MM.1S (cell line): Measurements from ENCODE around the gene SLC4A3.

Experiments
- DNase-seq: peaks from one replicate; pipeline ENCODE4 v3.0.0-alpha.2; 2015
- H2AFZ ChIP-seq: fragments of 300-600 bp; sonication (generic); 2 replicates; pipeline ENCODE4 v1.6.0; 2016; ENCODE audit warnings: antibody characterized with exemption, low read length
- H3F3A ChIP-seq: fragments of 300-600 bp; sonication (generic); 2 replicates; pipeline ENCODE4 v1.6.1; 2016; ENCODE audit warnings: mild to moderate bottlenecking, antibody characterized with exemption, low read length, moderate library complexity, mixed read lengths; ENCODE audit not compliant: insufficient read depth
- H3K27ac ChIP-seq: fragments of 300-600 bp; sonication (generic); 2 replicates; pipeline ENCODE4 v1.5.1; 2016; ENCODE audit warnings: mild to moderate bottlenecking, low read length
- H3K27me3 ChIP-seq: fragments of 300-600 bp; sonication (generic); replicated peaks from 2 replicates; pipeline ENCODE4 v1.6.0; 2016; ENCODE audit warnings: low read length; ENCODE audit not compliant: insufficient read depth
- H3K36me3 ChIP-seq: fragments of 300-600 bp; sonication (generic); replicated peaks from 2 replicates; pipeline ENCODE4 v1.6.1; 2016; ENCODE audit warnings: mild to moderate bottlenecking, low read length, mixed read lengths; ENCODE audit not compliant: insufficient read depth
- H3K4me1 ChIP-seq: fragments of 300-600 bp; sonication (generic); 2 replicates; pipeline ENCODE4 v1.6.1; 2016; ENCODE audit warnings: low read length, mixed read lengths
- H3K4me2 ChIP-seq: fragments of 300-600 bp; sonication (generic); 2 replicates; pipeline ENCODE4 v1.6.0; 2016; ENCODE audit warnings: low read depth, low read length
- H3K4me3 ChIP-seq: fragments of 300-600 bp; sonication (generic); 2 replicates; pipeline ENCODE4 v1.5.1; 2016; ENCODE audit warnings: low read length, mixed read lengths
- H3K79me2 ChIP-seq: fragments of 300-600 bp; sonication (generic); 2 replicates; pipeline ENCODE4 v1.6.1; 2016; ENCODE audit warnings: mixed run types, low read length, mixed read lengths
- H3K9ac ChIP-seq: fragments of 300-600 bp; sonication (generic); 2 replicates; pipeline ENCODE4 v1.6.1; 2016; ENCODE audit warnings: low read length, mixed read lengths
- H3K9me2 ChIP-seq: fragments of 300-600 bp; sonication (generic); replicated peaks from 2 replicates; pipeline ENCODE4 v1.6.1; 2016; ENCODE audit warnings: mild to moderate bottlenecking, low read length, mixed read lengths; ENCODE audit not compliant: insufficient read depth
- H3K9me3 ChIP-seq: fragments of 300-600 bp; sonication (generic); replicated peaks from 2 replicates; pipeline ENCODE4 v1.6.1; 2016; ENCODE audit warnings: mild to moderate bottlenecking, low read length, mixed read lengths; ENCODE audit not compliant: insufficient read depth
- H4K20me1 ChIP-seq: fragments of 300-600 bp; sonication (generic); 2 replicates; pipeline ENCODE4 v1.6.1; 2016; ENCODE audit warnings: mild to moderate bottlenecking, low read length, moderate library complexity, mixed read lengths; ENCODE audit not compliant: insufficient read depth
- EZH2 ChIP-seq: fragments of 300-600 bp; sonication (generic); optimal IDR thresholded peaks from 2 replicates; pipeline ENCODE3; 2017; ENCODE audit warnings: low read depth, mild to moderate bottlenecking, antibody characterized with exemption, low read length, mixed read lengths
- EZH2phosphoT487 ChIP-seq: fragments of 300-600 bp; sonication (generic); IDR thresholded peaks from 2 replicates; pipeline ENCODE4 v1.6.1; 2018; ENCODE audit warnings: antibody characterized with exemption, low read length
- TF ChIP-seq, protein P1 (sequence below): fragments of 300-600 bp; sonication (generic); IDR thresholded peaks from 2 replicates; pipeline ENCODE4 v1.5.1; 2016; ENCODE audit warnings: antibody characterized with exemption, low read length, mixed read lengths

The SLC4A3 gene

DNA sequence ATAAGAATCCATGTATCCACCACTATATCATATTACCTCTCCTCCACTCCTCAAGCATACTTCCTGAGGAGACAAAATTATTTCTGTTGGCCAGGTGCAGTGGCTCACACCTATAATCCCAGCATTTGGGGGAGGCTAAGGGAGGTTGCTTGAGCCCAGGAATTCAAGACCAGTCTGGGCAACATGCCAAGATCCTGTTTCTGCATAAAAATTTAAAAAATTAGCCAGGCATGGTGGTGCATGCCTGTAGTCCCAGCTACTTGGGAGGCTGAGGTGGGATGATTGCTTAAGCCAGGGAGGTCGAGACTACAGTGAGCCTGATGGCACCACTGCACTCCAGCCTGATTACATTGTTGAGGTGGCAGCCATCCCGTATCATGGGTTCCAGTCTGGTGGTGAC, 46.1 kb upstream of the SLC4A3 start:
- Histone ChIP-seq H3K36me3 (no peaks in the 10 kb centered on the region), H3K9me2 (no peaks in the 10 kb centered on the region), H3K4me1 (no peaks in the 10 kb centered on the region), H4K20me1 (no peaks in the 10 kb centered on the region), H3K27me3 (peaks cover 31% of the 10 kb centered on the region), H3K79me2 (no peaks in the 10 kb centered on the region), H3F3A (no peaks in the 10 kb centered on the region), H3K9ac (no peak overlapping the region), H3K4me2 (no peak overlapping the region), H3K9me3 (no peaks in the 10 kb centered on the region), H3K4me3 (no peak overlapping the region), H2AFZ (no peak overlapping the region), H3K27ac (no peak overlapping the region)
- TF ChIP-seq, protein P1, sequence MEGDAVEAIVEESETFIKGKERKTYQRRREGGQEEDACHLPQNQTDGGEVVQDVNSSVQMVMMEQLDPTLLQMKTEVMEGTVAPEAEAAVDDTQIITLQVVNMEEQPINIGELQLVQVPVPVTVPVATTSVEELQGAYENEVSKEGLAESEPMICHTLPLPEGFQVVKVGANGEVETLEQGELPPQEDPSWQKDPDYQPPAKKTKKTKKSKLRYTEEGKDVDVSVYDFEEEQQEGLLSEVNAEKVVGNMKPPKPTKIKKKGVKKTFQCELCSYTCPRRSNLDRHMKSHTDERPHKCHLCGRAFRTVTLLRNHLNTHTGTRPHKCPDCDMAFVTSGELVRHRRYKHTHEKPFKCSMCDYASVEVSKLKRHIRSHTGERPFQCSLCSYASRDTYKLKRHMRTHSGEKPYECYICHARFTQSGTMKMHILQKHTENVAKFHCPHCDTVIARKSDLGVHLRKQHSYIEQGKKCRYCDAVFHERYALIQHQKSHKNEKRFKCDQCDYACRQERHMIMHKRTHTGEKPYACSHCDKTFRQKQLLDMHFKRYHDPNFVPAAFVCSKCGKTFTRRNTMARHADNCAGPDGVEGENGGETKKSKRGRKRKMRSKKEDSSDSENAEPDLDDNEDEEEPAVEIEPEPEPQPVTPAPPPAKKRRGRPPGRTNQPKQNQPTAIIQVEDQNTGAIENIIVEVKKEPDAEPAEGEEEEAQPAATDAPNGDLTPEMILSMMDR: no peak
- TF ChIP-seq EZH2phosphoT487 (no peak), EZH2 (no peak)
- DNase-seq: no peak

DNA sequence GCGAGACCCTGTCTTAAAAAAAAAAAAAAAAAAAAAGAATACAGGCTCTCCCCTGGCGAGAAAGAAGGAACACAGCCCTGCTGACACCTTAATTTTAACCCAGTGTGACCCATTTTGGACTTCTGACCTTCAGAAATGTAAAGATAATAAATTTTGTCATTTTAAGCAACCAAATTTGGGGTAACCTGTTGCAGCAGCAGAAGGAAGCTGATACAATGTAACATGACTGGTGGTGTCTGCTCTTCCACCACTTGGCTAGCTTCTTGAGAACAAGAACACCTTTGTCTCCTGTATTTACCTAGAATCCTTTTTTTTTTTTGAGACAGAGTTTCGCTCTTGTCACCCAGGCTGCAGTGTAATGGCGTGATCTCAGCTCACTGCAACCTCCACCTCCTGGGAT, 36.3 kb upstream of the SLC4A3 start:
- TF ChIP-seq EZH2: no peak
- no peak for TF ChIP-seq EZH2phosphoT487
- TF ChIP-seq, protein P1: no peak
- no peaks in the 10 kb centered on the region for H3K9me3 ChIP-seq
- no peaks in the 10 kb centered on the region for H3K27me3 ChIP-seq
- no peaks in the 10 kb centered on the region for H3K36me3 ChIP-seq
- no peak overlapping the region for H3K27ac ChIP-seq
- H3K9me2 ChIP-seq: no peaks in the 10 kb centered on the region
- no peak overlapping the region for H3K9ac ChIP-seq
- no peaks in the 10 kb centered on the region for H3F3A ChIP-seq
- H3K4me3 ChIP-seq: no peak overlapping the region
- no peaks in the 10 kb centered on the region for H3K79me2 ChIP-seq
- H4K20me1 ChIP-seq: no peaks in the 10 kb centered on the region
- no peak overlapping the region for H2AFZ ChIP-seq
- no peak overlapping the region for H3K4me2 ChIP-seq
- H3K4me1 ChIP-seq: no peaks in the 10 kb centered on the region
- DNase-seq: no peak

DNA sequence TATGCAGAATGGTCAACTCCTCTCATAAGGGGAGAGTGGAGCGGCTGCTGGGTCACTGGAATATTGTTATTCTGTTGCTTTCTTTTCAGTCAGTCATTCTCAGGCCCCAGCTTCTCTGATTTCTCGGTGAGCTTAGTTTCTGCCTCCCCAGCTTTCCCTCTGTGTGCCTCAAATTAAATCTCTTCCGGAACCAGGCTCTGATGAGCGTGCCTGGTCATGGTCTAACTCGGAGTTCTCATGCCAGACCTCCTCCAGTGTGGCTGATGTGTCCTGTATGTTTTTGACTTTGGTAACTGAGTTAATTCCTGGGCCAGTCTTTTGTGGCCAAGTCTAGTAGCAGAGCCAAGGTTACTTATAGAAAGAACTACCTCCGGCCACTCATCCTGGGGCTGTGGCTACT, 34.7 kb upstream of the SLC4A3 start:
- no peaks in the 10 kb centered on the region for H3K36me3 ChIP-seq
- H3F3A ChIP-seq: peaks cover 7% of the 10 kb centered on the region; the same call in 1 of the 2 replicates
- no peak for DNase-seq
- no peak overlapping the region for H3K4me2 ChIP-seq
- no peak overlapping the region for H3K4me3 ChIP-seq
- no peaks in the 10 kb centered on the region for H3K79me2 ChIP-seq
- H3K27ac ChIP-seq: no peak overlapping the region
- no peaks in the 10 kb centered on the region for H4K20me1 ChIP-seq
- no peak overlapping the region for H3K9ac ChIP-seq
- no peak overlapping the region for H2AFZ ChIP-seq
- peaks cover 5% of the 10 kb centered on the region for H3K4me1 ChIP-seq
- H3K9me2 ChIP-seq: no peaks in the 10 kb centered on the region
- H3K9me3 ChIP-seq: no peaks in the 10 kb centered on the region
- TF ChIP-seq EZH2: no peak
- TF ChIP-seq EZH2phosphoT487: no peak
- TF ChIP-seq, protein P1: no peak
- H3K27me3 ChIP-seq: no peaks in the 10 kb centered on the region
